Smooth muscle cell of the coronary artery (primary cell): ENCODE measurements around the gene BLOC1S6. TPM values are rescaled to one million over a fixed set of nuclear protein-coding genes. Genes with fewer than 3 reads are reported as not detected.

Experiments used
- total RNA-seq: library from RNA; depleted of rRNA; stranded (reverse); fragments of >200 nt; gene quantifications from 2 replicates; pipeline ENCODE4 v1.2.3, GENCODE V29; 2014; ENCODE audit warnings: low replicate concordance

Gene BLOC1S6
- total RNA-seq, result 44.5 and 76.7 TPM in 2 replicates

DNA sequence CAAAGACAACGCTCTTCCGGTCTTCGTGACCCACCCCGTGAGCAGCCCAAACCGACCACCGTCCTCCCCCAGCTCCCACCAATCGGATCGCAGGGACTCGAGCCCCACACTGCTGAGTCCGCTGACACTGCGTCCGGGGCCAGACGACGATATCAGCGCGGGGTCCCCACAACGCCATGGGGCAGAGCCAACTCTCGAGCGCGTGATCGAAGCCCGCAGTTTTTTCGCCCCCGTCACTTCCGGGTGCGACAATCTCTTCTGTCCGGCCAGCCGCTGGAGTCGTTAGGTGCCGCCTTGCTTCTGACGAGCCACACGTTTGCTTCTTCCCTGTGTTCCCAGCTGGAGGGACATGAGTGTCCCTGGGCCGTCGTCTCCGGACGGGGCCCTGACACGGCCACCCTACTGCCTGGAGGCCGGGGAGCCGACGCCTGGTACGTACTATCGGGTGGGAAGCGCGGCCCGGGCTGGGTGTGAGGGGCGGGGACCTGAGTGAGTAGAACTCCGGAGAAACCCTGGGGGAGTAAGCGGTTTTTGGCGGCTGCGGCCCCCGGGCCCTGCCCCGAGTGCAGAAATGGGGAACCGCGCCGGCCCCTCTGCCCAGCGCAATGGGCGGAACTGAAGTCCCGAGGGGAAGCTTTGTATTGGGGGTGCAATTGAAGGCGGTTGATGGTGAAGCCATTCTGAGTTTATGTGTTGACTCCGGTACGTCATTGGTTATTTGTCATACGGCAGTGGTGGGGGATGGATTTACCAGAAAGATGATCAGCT, at the start of gene BLOC1S6:
TSS of gene BLOC1S6 (plus strand) at position 285 of the 768 bp plus-strand sequence. CDS start at position 350, 65 bp downstream.

GRCh38 chr15:45634432-45635190, 47.4 kb downstream of the BLOC1S6 start, which contains the start of gene SQOR:
TSS of gene SQOR (plus strand) at chr15:45635029. CDS start at chr15:45658924, 23,895 bp downstream.

Other genes with a start within 250 kb of the BLOC1S6 start
- gene GATM, start 208.8 kb upstream of the BLOC1S6 start, total RNA-seq, result 0.12 and 0.30 TPM in 2 replicates
- 6.2 and 7.8 TPM in 2 replicates for gene SLC30A4, start 64.6 kb upstream of the BLOC1S6 start, total RNA-seq
- gene SQOR, start 47.6 kb downstream of the BLOC1S6 start, total RNA-seq, result 23.7 and 249 TPM in 2 replicates